ENCODE data around the gene FGF9. TPM values are rescaled to one million over a fixed set of nuclear protein-coding genes. Genes with fewer than 3 reads are reported as not detected.

The FGF9 gene
- total RNA-seq, 4 donors from 2014 or later: 0.27 to 1.8 (median 1.4) TPM; not detected in 1

DNA sequence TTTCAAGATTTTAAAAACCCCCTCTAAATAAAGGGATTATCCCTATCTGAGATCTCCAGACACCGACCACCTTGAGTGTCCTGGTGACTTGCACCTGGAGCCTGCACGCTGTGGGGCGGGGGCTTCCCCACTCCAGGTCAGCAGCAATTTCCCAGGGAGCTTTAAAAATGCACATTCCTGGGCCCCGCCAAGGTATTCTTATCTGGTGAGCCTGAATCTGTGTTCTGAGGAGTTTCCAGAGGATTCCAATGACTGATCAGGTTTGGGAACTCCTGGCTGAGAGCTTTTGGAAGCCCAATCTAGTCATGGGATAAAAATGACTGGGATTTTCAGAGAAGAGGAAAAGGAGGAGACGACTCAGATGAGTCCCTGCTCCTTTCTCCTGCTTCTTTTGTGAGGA lies 66.1 kb downstream of the FGF9 start:
- no peak overlapping the region for H3K4me3 ChIP-seq
- H3K36me3 ChIP-seq: no peaks in the 10 kb centered on the region
- H3K4me1 ChIP-seq: peaks cover 0 to 13% (median 0%) of the 10 kb centered on the region in 4 donors
- WGBS, 2 donors (ENCODE audit: low coverage in 1 of 2): 79% methylated on average over 5 of the region's 5 CpGs; no CpG with 5 or more reads in 1 of the 2 donors
- H3K9me3 ChIP-seq: no peaks in the 10 kb centered on the region
- no peak for TF ChIP-seq POLR2AphosphoS5 (IDR thresholded peaks at IDR 0.05)
- TF ChIP-seq, protein P1, sequence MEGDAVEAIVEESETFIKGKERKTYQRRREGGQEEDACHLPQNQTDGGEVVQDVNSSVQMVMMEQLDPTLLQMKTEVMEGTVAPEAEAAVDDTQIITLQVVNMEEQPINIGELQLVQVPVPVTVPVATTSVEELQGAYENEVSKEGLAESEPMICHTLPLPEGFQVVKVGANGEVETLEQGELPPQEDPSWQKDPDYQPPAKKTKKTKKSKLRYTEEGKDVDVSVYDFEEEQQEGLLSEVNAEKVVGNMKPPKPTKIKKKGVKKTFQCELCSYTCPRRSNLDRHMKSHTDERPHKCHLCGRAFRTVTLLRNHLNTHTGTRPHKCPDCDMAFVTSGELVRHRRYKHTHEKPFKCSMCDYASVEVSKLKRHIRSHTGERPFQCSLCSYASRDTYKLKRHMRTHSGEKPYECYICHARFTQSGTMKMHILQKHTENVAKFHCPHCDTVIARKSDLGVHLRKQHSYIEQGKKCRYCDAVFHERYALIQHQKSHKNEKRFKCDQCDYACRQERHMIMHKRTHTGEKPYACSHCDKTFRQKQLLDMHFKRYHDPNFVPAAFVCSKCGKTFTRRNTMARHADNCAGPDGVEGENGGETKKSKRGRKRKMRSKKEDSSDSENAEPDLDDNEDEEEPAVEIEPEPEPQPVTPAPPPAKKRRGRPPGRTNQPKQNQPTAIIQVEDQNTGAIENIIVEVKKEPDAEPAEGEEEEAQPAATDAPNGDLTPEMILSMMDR (IDR thresholded peaks at IDR 0.05): no peak
- TF ChIP-seq POLR2A (IDR thresholded peaks at IDR 0.05): no peak
- no peak for TF ChIP-seq EP300 (IDR thresholded peaks at IDR 0.05; ENCODE audit: low read depth)
- DNase-seq: no peak
- no peak overlapping the region for H3K27ac ChIP-seq
- intact Hi-C loops (cut with DNase I; ENCODE audit: low total_unique reads) (no loop called here), in situ Hi-C loops (cut with MboI; ENCODE audit: low pct_ligation_motif_present in 1 of 4, low pct_unique_long_range_greater_than_20kb in 1 of 4, low sequenced_read_pairs in 3 of 4) (no loop called here)
- no peaks in the 10 kb centered on the region for H3K27me3 ChIP-seq

DNA sequence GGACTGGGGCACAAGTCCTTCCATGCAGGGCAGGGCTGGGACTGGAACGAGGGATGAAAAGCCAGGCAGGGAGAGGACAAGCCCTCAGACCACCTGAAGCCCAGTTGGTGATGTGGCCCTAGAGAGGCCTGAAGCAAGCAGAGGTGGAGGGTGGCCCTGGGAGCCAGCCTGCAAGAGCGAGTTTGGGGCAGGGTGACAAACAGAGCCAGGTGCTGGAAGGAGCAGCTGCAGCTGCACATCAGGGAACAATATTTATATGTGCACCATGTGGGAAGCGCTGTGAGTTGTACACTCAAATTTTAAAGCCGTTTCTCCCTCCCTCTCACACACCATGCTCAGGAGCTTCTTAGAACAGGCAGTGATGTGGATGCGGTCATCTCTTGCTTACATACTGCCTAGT lies 67.8 kb downstream of the FGF9 start:
- peaks cover 0 to 16% (median 0%) of the 10 kb centered on the region in 4 donors for H3K4me1 ChIP-seq
- H3K27me3 ChIP-seq: no peaks in the 10 kb centered on the region
- no peak overlapping the region for H3K4me3 ChIP-seq
- DNase-seq: no peak
- intact Hi-C loops (cut with DNase I; ENCODE audit: low total_unique reads) (no loop called here), in situ Hi-C loops (cut with MboI; ENCODE audit: low pct_ligation_motif_present in 1 of 4, low pct_unique_long_range_greater_than_20kb in 1 of 4, low sequenced_read_pairs in 3 of 4) (no loop called here)
- TF ChIP-seq POLR2A (IDR thresholded peaks at IDR 0.05) (no peak), EP300 (IDR thresholded peaks at IDR 0.05; ENCODE audit: low read depth) (no peak), POLR2AphosphoS5 (IDR thresholded peaks at IDR 0.05) (no peak)
- TF ChIP-seq, protein P1 (IDR thresholded peaks at IDR 0.05): no peak
- 54% methylated on average over 5 of the region's 5 CpGs; no CpG with 5 or more reads in 1 of the 2 donors for WGBS, 2 donors (ENCODE audit: low coverage in 1 of 2)
- no peak overlapping the region for H3K27ac ChIP-seq
- H3K36me3 ChIP-seq: no peaks in the 10 kb centered on the region
- no peaks in the 10 kb centered on the region for H3K9me3 ChIP-seq

DNA sequence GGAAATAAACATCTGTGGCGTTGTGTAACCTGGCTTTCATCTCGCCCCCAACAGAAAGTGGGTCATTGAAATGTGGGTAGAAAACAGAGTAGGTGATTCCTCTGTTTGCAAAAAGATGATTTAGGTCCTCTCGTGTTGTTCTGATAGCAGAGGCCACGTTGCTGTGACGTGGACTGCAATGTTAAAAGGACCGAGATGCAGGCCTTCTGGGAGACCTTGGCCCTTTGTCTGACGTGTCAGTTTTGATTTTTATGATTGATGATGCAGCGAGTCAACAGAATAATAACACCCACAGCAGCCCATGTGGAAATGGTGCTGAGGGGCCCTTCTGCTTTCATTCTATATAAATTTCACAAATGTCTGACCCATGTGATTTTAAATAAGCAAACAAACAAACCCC lies 68.9 kb downstream of the FGF9 start:
- 50 to 63% methylated on average over 3 to 8 of the region's 8 CpGs for WGBS, 2 donors (ENCODE audit: low coverage in 1 of 2)
- Histone ChIP-seq H3K9me3 (no peaks in the 10 kb centered on the region), H3K4me3 (no peak overlapping the region), H3K27ac (no peak overlapping the region), H3K36me3 (no peaks in the 10 kb centered on the region), H3K4me1 (peaks cover 0 to 16% (median 0%) of the 10 kb centered on the region in 4 donors), H3K27me3 (no peaks in the 10 kb centered on the region)
- no peak for DNase-seq
- intact Hi-C loops (cut with DNase I; ENCODE audit: low total_unique reads) (no loop called here), in situ Hi-C loops (cut with MboI; ENCODE audit: low pct_ligation_motif_present in 1 of 4, low pct_unique_long_range_greater_than_20kb in 1 of 4, low sequenced_read_pairs in 3 of 4) (no loop called here)
- TF ChIP-seq POLR2AphosphoS5 (IDR thresholded peaks at IDR 0.05): no peak
- TF ChIP-seq POLR2A (IDR thresholded peaks at IDR 0.05): no peak
- no peak for TF ChIP-seq EP300 (IDR thresholded peaks at IDR 0.05; ENCODE audit: low read depth)
- TF ChIP-seq, protein P1 (IDR thresholded peaks at IDR 0.05): no peak

DNA sequence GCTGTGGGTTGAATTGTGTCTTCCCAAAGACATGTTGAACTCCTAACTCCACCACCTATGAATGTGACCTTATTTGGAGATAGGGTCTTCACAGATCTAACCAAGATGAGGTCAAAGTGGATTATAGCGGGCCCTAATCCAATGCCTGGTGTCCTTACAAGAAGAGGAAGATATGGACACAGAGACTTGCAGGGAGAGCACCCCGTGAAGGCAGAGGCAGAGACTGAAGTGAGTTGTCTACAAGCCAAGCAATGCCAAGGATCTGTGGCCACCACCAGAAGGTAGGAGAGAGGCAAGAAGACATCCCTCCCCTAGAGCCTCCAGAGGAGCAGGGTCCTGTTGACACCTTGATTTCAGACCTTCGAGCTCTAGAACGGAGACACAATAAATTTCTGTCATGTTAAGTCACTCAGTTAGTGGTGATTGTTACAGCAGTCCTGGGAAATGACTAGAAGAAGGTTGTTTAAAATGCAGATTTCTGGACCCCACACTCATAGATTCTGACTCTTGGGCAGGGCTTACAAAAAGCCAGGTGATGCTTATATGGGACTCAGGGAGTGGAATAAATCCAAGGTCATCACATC lies 70.6 kb downstream of the FGF9 start:
- in situ Hi-C loops (cut with MboI; ENCODE audit: low pct_ligation_motif_present in 1 of 4, low pct_unique_long_range_greater_than_20kb in 1 of 4, low sequenced_read_pairs in 3 of 4) (no loop called here), intact Hi-C loops (cut with DNase I; ENCODE audit: low total_unique reads) (no loop called here)
- Histone ChIP-seq H3K27me3 (no peaks in the 10 kb centered on the region), H3K4me1 (peaks cover 0 to 12% (median 0%) of the 10 kb centered on the region in 4 donors), H3K27ac (no peak overlapping the region), H3K36me3 (no peaks in the 10 kb centered on the region), H3K4me3 (no peak overlapping the region), H3K9me3 (no peaks in the 10 kb centered on the region)
- 54 to 57% methylated on average over 2 to 4 of the region's 4 CpGs for WGBS, 2 donors (ENCODE audit: low coverage in 1 of 2)
- DNase-seq: no peak
- TF ChIP-seq POLR2AphosphoS5 (IDR thresholded peaks at IDR 0.05): no peak
- TF ChIP-seq, protein P1 (IDR thresholded peaks at IDR 0.05): no peak

Measured in transverse colon (tissue), 4 donors.